Uterus (tissue), 4 donors: Measurements from ENCODE around the gene SLC16A3. TPM values are rescaled to one million over a fixed set of nuclear protein-coding genes. Genes with fewer than 3 reads are reported as not detected.
"Not testable (repeated sequence)": the region's sequence is repeated elsewhere in the genome, so short reads cannot be mapped to it uniquely, and the experiment has no call there.

ENCODE experiments used
- DNase-seq, 2 donors: peaks; one replicate each; pipeline ENCODE4 v3.0.0-alpha.2; 2019 to 2020
- H3K27ac ChIP-seq, 2 donors: fragments of 200-600 bp; sonication (generic); 1 replicate in 1 of 2; 2 replicates in 1 of 2; pipeline ENCODE4 v1.5.1; 2016 to 2018
- H3K27me3 ChIP-seq, 2 donors: fragments of 200-600 bp; sonication (generic); one replicate each; pipeline ENCODE4 v1.5.1; 2018 to 2019; ENCODE audit warnings: control low read depth in 1 of 2
- H3K36me3 ChIP-seq, 2 donors: fragments of 200-600 bp; sonication (generic); one replicate each; pipeline ENCODE4 v1.5.1; 2019; ENCODE audit warnings: control low read depth in 1 of 2
- H3K4me1 ChIP-seq, 2 donors: fragments of 200-600 bp; sonication (generic); one replicate each; pipeline ENCODE4 v1.5.1; 2018 to 2019; ENCODE audit warnings: control low read depth in 1 of 2
- H3K4me3 ChIP-seq, 2 donors: fragments of 200-600 bp; sonication (generic); 1 replicate in 1 of 2; 2 replicates in 1 of 2; pipeline ENCODE4 v1.5.1; 2018 to 2019; ENCODE audit warnings: mild to moderate bottlenecking in 1 of 2
- H3K9me3 ChIP-seq, 2 donors: fragments of 200-600 bp; sonication (generic); one replicate each; pipeline ENCODE4 v1.5.1; 2019; ENCODE audit warnings: control low read depth in 1 of 2
- POLR2A ChIP-seq, 2 donors: fragments of 450-650 bp; IDR thresholded peaks; one replicate each; pipeline ENCODE4 v1.6.1; 2016; ENCODE audit warnings: antibody characterized with exemption in 2 of 2, mild to moderate bottlenecking in 1 of 2, moderate library complexity in 1 of 2
- intact Hi-C: fragments of 100-400 bp; cut with DNase I; formaldehyde crosslinking; loops from one replicate; pipeline ENCODE4 v1.15.1; 2023; ENCODE audit warnings: low total_unique reads
- total RNA-seq, 4 donors: library from RNA; depleted of rRNA in 3 of 4; stranded (reverse); fragments of >200 nt in 3 of 4; gene quantifications; one replicate each; pipeline versions ENCODE4 v1.1.0 to v1.2.4, GENCODE V29; 2014 to 2023
- TF ChIP-seq, protein P1 (sequence below), 4 experiments: fragments of 200-600 bp in 2 of 4; fragments of 450-650 bp in 2 of 4; sonication (generic) in 2 of 4; IDR thresholded peaks; one replicate each; pipeline ENCODE4 v1.5.1; 2016 to 2019; ENCODE audit warnings: antibody characterized with exemption in 4 of 4, mild to moderate bottlenecking in 2 of 4, moderate library complexity in 1 of 4
- donor health status: DM: yes; HTN: yes; CAD: no.

SLC16A3 gene
- total RNA-seq, 4 donors from 2014 or later, result 1.5 to 28.6 (median 12.2) TPM

DNA sequence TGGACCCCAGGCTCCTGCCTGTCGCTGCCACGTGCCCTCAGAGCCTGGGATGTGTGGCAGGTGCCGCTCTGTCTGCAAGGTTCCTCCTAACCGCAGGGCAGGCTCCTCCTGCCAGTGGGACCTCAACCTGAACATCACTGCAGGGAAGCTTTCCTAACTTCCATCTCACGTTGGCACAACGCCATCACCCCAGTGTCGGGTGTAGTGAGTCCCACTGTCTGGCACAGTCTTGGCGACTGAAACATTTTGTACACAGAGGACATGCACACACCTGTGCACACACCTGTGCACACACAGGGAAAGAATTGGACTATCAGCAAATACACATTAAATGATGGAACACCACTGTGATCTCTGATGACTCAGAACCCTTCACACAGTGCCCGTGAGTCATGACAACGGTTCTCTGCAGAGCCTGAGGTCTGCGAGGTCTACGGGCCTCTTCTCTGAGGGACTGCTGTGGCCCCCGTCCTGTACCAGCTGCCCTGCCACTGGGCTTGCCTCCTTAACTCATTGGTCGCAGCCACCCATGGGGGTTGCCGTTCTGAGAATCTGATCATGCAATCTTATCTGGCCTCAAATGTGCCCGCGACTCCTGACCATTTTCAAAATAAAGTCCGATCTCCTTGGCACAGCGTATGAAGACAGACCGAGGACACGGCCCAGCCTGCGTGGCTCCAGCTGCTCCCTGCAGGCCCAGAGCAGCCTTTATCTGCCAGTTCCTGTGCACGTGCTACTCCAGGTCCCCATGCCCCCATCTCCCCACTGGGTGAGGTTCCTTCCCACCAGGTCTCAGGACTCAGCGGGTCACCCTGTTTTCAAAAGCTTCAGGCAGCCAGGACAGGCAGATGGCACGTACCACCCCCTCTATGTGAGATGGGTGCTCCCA lies 23.8 kb upstream of the SLC16A3 start:
- DNase-seq, result no peak
- Histone ChIP-seq H3K27ac (peak overlapping the region in 1 of 2 donors; percentile 51), H3K36me3 (no peaks in the 10 kb centered on the region), H3K4me1 (no peaks in the 10 kb centered on the region), H3K27me3 (no peaks in the 10 kb centered on the region), H3K4me3 (no peak overlapping the region), H3K9me3 (no peaks in the 10 kb centered on the region)
- intact Hi-C loops, result no loop called here
- no peak for TF ChIP-seq POLR2A (IDR thresholded peaks at IDR 0.05)
- TF ChIP-seq, protein P1, sequence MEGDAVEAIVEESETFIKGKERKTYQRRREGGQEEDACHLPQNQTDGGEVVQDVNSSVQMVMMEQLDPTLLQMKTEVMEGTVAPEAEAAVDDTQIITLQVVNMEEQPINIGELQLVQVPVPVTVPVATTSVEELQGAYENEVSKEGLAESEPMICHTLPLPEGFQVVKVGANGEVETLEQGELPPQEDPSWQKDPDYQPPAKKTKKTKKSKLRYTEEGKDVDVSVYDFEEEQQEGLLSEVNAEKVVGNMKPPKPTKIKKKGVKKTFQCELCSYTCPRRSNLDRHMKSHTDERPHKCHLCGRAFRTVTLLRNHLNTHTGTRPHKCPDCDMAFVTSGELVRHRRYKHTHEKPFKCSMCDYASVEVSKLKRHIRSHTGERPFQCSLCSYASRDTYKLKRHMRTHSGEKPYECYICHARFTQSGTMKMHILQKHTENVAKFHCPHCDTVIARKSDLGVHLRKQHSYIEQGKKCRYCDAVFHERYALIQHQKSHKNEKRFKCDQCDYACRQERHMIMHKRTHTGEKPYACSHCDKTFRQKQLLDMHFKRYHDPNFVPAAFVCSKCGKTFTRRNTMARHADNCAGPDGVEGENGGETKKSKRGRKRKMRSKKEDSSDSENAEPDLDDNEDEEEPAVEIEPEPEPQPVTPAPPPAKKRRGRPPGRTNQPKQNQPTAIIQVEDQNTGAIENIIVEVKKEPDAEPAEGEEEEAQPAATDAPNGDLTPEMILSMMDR (IDR thresholded peaks at IDR 0.05), result no peak

DNA sequence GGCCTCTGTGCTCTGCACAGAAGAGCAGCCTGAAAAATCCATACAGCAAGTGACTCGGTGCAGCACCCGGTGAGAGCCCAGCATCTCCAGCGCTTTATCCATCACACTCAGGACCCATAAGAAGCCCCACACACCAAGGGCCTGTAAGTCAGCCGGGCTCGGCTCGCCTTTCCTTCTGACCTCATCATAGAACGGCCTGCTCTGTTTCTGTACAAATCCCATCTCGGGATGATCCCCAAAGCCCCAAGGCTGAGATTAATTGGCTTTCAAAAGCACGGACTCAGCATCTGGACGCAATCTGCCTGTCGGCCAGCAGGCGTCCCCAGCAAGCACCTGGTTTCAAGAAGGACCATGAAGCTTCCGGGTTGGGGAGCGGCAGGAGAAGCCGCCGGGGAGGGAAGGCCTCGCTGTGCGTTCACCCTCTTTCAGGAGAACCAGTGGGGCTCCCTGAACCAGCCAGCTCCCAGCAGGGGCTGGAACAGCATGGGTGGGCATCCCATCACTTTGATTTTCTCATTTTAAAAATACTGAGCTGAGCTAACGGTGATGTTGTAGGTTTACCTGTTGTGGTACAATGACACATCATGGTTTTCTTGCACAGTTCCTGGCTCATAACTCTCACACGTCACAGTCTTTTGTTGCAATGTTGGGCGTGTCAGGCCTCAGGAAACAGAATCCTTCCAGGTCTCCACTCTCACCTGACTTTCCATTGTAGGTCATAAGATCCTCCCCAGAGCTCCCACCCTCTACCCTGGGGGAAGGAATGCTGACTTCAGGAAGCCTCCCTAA lies 22.9 kb upstream of the SLC16A3 start:
- Histone ChIP-seq H3K9me3 (no peaks in the 10 kb centered on the region), H3K27me3 (no peaks in the 10 kb centered on the region), H3K4me1 (no peaks in the 10 kb centered on the region), H3K4me3 (no peak overlapping the region), H3K27ac (peak overlapping the region; percentile 51 to 64), H3K36me3 (no peaks in the 10 kb centered on the region)
- intact Hi-C loops, result no loop called here
- TF ChIP-seq, protein P1 (IDR thresholded peaks at IDR 0.05), result peak; percentile 87 to 95 (median 92)
- peak in 1 of 2 donors; percentile 40 for TF ChIP-seq POLR2A (IDR thresholded peaks at IDR 0.05)
- DNase-seq, result peak; percentile 82 to 84

DNA sequence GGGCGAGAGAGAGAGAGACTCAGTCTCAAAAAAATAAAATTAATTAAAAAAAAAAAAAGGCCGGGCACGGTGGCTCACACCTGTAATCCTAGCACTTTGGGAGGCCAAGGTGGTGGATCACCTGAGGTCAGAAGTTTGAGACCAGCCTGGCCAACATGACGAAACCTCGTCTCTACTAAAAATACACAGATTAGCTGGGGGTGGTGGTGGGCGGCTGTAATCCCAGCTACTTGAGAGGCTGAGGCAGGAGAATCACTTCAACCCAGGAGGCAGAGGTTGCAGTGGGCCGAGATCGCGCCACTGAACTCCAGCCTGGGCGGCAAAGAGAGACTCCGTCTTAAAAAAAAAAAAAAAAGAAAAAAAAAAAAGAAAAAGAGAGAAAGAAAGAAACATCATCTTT lies 18.2 kb upstream of the SLC16A3 start:
- intact Hi-C loops, H3K27me3 ChIP-seq, H3K4me3 ChIP-seq, H3K4me1 ChIP-seq, DNase-seq, H3K36me3 ChIP-seq, H3K27ac ChIP-seq, H3K9me3 ChIP-seq: not testable (repeated sequence)

DNA sequence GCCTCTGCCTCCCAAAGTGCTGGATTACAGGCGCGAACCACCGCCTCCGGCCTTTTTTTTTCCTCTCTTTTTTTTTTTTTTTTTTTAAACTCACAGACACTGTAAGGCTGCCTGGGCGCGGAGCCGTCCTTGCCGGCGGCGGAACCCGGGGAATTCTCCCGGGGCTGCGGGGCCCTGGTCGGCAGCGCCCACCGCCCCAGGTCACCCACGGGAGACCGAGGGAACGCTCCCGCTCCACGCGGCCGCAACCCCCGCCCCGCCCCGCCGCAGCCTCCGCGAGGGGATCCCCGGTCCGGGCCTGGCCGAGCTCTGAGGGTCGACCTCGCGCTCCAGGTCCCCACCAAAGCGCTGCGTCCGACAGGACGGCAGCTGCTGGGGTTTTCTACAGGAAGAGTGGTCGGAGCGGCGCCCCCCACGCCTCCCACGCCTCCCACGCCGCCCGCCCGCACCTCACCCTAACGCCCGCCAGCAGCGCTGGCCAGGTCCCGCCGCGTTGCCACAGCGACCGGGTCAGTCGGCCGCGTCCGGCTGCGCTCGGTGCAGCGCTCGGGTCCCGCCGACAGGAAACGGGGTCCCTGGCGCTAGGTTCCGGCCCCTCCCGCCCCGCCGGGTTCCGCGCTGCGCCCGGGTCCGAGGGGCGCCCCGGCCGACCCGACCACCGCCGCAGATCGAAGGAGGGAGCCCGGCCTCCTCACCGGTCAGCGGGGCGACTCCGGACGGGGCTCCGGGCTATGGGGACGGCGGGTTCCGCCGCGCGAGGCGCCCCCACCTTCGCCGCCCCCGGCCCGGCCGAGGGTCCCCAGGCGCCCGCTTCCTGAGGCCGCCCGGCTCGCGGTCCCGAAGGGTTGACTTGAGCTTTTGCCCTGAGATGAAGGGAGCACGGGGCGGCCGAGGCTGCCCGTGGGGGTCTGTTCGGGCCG lies 16.3 kb upstream of the SLC16A3 start, which contains the start of gene CCDC57:
Gene CCDC57 (minus strand): TSS at position 512 of the 920 bp plus-strand sequence. CDS start 10,898 bp downstream, outside the sequence.
- peaks cover 0 to 4% of the 10 kb centered on the region in 2 donors for H3K4me1 ChIP-seq
- DNase-seq, result peak; percentile 66 to 81

More for the DNA sequence above, 16.3 kb upstream of the SLC16A3 start, which contains the start of gene CCDC57:
- intact Hi-C loops, result no loop called here
- Histone ChIP-seq H3K36me3 (no peaks in the 10 kb centered on the region), H3K27me3 (no peaks in the 10 kb centered on the region), H3K4me3 (peak within 1 kb of the TSS; percentile 45 to 86), H3K27ac (peak within 1 kb of the TSS; percentile 92 to 93), H3K9me3 (no peaks in the 10 kb centered on the region)
- TF ChIP-seq POLR2A (IDR thresholded peaks at IDR 0.05), result peak in 1 of 2 donors; percentile 62
- TF ChIP-seq, protein P1 (IDR thresholded peaks at IDR 0.05), result peak in 2 of 4 experiments; percentile 22 to 25
